NCI-H82 (cell line): ENCODE results near the gene UBE3C.
"Not testable (repeated sequence)": the region's sequence is repeated elsewhere in the genome, so short reads cannot be mapped to it uniquely, and the experiment has no call there.

Experiments used
- DNase-seq: peaks from one replicate; lab custom pipeline; 2025; lab: John Stamatoyannopoulos, UW

UBE3C gene

GRCh38 chr7:157138424-157139110 is at the start of gene UBE3C:
UBE3C (plus strand) TSS chr7:157138926; CDS start chr7:157139273, 347 bp downstream.
- DNase-seq, result peak; percentile 91

- no peak for DNase-seq
These were observed 49.6 kb upstream of the UBE3C start for GRCh38 chr7:157089100-157089610.

- DNase-seq, result no peak
These were observed 48.1 kb upstream of the UBE3C start for GRCh38 chr7:157090485-157091165.

- no peak for DNase-seq
These were observed 42.3 kb upstream of the UBE3C start for GRCh38 chr7:157096286-157097055.

GRCh38 chr7:157097056-157097329 is 41.7 kb upstream of the UBE3C start:
- DNase-seq, result no peak

DNA sequence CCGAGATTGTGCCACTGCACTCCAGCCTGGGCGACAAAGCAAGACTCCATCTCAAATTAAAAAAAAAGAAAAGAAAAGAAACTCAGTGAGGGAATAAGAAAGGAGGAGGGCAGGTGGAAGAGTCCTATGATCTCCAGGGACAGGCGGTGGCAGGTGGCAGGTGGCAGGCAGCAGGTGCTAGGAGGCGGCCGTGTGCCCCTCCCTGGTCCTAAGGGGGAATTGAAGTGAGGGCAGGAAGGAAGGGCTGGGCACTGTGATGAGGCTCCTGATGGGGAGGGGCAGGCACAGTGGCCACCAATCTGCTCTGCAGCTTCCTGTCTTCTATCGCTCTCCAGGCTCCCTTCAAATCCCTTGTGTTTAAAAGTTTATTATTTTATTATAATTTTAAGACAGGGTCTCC is 41.2 kb upstream of the UBE3C start:
- DNase-seq, result no peak

- not testable (repeated sequence) for DNase-seq
These were observed 38.7 kb upstream of the UBE3C start for GRCh38 chr7:157100005-157100404.

DNA sequence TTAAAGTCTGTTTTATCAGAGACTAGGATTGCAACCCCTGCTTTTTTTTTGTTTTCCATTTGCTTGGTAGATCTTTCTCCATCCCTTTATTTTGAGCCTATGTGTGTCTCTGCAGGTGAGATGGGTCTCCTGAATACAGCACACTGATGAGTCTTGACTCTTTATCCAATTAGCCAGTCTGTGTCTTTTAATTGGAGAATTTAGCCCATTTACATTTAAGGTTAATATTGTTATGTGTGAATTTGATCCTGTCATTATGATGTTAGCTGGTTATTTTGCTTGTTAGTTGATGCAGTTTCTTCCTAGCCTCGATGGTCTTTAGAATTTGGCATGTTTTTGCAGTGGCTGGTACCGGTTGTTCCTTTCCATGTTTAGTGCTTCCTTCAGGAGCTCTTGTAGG is 35.1 kb upstream of the UBE3C start:
- DNase-seq, result not testable (repeated sequence)

- DNase-seq, result no peak
These were observed 27.4 kb upstream of the UBE3C start for GRCh38 chr7:157111311-157111710.

DNA sequence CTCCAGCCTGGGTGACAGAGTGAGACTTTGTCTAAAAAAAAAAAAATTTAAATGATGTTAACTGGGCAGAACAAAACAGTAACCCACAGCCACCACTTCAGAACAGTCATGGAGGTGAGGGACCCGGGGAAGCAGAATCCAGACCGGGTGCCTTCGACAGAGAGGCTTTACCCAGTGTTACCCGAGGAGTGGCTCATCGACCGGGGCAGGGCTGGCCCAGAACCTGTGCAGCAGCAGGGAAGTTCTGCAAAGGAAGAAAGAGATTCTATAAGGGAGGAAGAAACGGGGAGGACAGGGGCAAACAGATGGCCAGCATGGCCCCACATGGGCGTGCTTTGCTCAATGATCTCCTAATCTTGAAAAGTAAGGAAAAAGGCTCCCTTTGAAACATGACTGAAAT is 26.0 kb upstream of the UBE3C start:
- no peak for DNase-seq

DNA sequence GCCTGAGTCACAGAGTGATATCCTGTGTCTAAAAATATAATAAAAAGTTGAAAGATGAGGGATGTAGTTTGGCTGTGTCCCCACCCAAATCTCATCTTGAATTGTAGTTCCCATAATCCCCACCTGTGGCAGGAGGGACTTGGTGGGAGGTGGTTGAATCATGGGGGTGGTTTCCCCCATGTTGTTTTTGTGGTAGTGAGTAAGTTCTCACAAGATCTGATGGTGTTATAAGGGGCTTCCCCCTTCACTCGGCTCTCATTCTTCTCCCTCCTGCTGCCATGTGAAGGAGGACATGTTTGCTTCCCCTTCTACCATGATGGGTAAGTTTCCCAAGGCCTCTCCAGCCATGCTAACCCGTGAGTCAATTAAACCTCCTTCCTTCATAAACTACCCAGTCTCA is 25.1 kb upstream of the UBE3C start:
- no peak for DNase-seq

DNA sequence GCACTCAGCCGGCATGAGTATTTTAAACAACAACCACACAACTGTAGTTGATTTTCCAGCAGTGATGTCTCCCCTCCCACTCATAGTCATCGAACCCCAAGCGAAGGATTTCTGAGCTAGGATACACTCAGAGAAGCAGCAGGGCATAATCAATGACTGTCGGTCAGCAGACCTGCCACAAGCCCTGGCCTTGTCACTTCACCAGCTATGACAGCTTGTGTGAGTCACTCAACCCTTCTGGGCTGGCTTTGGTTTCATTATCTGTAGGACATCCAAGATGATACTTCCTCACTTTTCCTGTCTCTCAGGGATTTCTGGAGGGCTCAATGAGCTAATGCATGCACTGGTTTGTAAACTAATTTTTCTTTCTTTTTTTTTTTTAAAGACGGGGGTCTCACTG is 22.0 kb upstream of the UBE3C start:
- DNase-seq, result no peak

- DNase-seq, result no peak
These were observed 20.9 kb upstream of the UBE3C start for GRCh38 chr7:157117796-157118195.

GRCh38 chr7:157120181-157120580 is 18.5 kb upstream of the UBE3C start:
- DNase-seq, result no peak

- no peak for DNase-seq
These were observed 17.5 kb upstream of the UBE3C start for GRCh38 chr7:157121184-157121715.

GRCh38 chr7:157122800-157123495 is 15.8 kb upstream of the UBE3C start:
- no peak for DNase-seq

DNA sequence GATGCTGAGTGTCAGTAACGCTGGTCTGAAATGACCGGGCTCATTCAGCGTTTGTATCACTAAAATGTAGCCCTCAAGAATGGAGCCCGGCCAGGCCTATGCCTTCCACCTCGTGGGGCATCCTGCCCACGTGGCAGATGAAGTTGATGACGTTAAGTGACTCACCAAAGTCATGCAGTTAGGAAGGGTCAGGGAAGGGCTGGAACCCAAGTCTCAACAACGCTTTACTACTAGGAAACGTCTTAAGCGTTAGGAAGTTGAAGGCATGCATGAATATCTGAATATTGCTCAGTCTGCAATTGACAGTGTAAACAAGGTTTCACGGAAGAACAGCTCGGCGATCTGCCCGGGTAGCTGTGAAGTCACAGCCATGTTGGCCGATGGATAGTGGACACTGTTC is 14.0 kb upstream of the UBE3C start:
- DNase-seq, result no peak

DNA sequence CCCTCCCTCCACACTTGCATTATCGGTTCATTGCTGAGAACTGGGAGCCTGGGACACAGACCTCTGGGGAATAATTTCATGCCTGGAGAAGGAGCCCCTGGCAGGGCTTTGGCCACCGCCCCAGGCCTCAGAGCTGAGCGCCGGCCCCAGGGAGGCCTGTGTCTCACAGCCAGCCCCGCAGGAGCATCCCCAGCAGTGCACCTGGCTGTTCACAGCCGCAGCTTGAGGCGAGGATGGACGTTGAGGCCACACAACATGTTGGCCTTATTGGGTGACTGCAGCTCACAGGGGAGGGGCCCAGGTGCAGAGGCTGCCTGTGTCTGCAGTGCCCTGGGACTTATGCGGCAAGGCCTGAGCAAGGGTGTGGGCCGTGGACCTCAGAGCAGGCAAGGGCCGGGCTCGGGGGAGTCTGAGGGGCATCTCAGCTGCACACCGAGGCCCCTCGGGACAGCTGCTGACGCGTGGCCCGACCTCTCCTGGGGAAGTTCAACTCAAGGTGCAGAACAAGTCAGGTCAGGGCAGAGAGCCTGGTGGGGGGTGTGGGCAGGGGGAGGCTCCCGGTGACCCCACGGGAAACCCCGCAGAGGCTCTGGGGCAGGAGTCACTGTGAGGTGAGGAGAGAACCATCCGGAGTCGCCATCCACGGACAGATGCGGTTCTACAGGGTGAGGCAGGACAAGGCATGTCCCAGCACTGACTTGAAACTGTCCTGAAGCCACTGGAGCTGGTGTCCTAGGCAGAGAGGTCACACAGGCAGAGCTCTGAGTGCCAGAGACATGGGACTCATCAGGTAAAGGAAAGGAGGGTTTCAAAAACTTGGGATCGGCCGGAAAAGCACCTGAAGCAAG is 13.1 kb upstream of the UBE3C start:
- no peak for DNase-seq

DNA sequence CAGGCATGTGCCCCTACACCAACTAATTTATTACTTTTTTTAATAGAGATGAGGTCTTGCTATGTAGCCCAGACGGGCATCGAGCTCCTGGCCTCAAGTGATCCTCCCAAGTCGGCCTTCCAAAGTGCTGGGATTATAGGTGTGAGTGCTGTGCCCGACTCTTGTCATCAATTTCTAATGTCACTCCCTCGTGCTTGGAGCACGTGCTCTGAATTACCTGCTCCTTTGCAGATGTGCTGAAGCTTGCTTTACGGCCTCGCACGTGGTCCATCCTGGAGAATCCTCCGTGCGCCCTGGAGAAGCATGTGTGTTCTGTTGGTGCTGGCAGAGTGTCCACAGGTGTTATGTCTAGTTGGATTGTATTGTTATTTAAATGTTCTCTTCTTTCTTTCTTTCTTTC is 11.8 kb upstream of the UBE3C start:
- DNase-seq, result no peak

GRCh38 chr7:157129200-157129599 is 9.5 kb upstream of the UBE3C start:
- DNase-seq, result no peak

DNA sequence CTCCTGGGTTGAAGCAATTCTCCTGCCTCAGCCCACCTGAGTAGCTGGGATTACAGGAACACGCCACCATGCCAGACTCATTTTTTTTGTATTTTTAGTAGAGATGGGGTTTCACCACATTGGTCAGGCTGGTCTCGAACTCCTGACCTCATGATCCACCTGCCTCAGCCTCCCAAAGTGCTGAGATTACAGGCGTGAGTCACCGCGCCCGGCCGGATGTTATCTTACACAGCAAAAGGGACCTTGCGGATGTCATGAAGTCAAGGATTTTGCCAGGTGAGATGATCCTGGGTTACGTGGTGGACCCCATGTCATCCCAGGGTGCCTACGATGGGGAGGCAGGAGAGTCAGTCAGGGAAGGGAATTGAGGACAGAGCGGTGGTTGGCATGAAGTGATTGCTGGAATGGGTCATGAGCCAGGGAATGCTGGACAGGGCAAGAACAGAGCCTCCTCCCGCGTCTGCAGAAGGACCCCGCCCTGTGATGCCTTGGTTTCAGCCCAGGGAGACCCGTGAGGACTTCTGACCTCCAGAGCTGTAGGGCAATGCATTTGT is 8.7 kb upstream of the UBE3C start:
- DNase-seq, result no peak
